ENCODE data around the gene LMO3. TPM values are rescaled to one million over a fixed set of nuclear protein-coding genes. Genes with fewer than 3 reads are reported as not detected.

Gene LMO3
- polyA plus RNA-seq, 2 of the 4 experiments (the other 2 are of a cell fraction) = 0.05 TPM; not detected in 1

GRCh38 chr12:16506394-16506793 is 99.6 kb downstream of the LMO3 start:
- TF ChIP-seq FOSL2 (IDR thresholded peaks at IDR 0.05) (no peak), FOSL2 (CRISPR knock-in tag; IDR thresholded peaks at IDR 0.05) (no peak), RARB (CRISPR knock-in tag; IDR thresholded peaks at IDR 0.05) (no peak)
- no peak for FAIRE-seq

GRCh38 chr12:16504200-16504599 is 101.8 kb downstream of the LMO3 start:
- ATAC-seq (no peak), FAIRE-seq (no peak), DNase-seq (ENCODE audit: low read depth in 1 of 2, low spot score in 1 of 2) (no peak)
- no peak overlapping the region for H3K27ac ChIP-seq
- no peak overlapping the region for H3K4me3 ChIP-seq
- WGBS (ENCODE audit: missing lambda C conversion rate) = 83% methylated on average over 1 of the region's 1 CpG
- POLR2A ChIA-PET = no interaction called here
- no peak overlapping the region for H3K4me2 ChIP-seq
- TF ChIP-seq HMGXB4 (CRISPR knock-in tag; IDR thresholded peaks at IDR 0.05; ENCODE audit: borderline replicate concordance) (no peak), EP300 (IDR thresholded peaks at IDR 0.05) (no peak), NPAS2 (CRISPR knock-in tag; IDR thresholded peaks at IDR 0.05; ENCODE audit: borderline replicate concordance) (no peak), PBX3 (IDR thresholded peaks at IDR 0.05) (no peak), USF2 (IDR thresholded peaks at IDR 0.05) (no peak), EHF (CRISPR knock-in tag; IDR thresholded peaks at IDR 0.05) (no peak), E2F6 (IDR thresholded peaks at IDR 0.05; ENCODE audit: borderline replicate concordance, low read depth) (no peak), KDM1A (IDR thresholded peaks at IDR 0.05; ENCODE audit: low read depth) (no peak), CTCF (IDR thresholded peaks at IDR 0.05) (no peak), JUN (IDR thresholded peaks at IDR 0.05) (no peak), ATOH8 (CRISPR knock-in tag; IDR thresholded peaks at IDR 0.05; ENCODE audit: low read depth) (no peak), RARB (CRISPR knock-in tag; IDR thresholded peaks at IDR 0.05) (no peak), CBX2 (IDR thresholded peaks at IDR 0.05; ENCODE audit: borderline replicate concordance, low read depth) (no peak), POLR2A (IDR thresholded peaks at IDR 0.05; ENCODE audit: low read length) (no peak)
- H3K9me3 ChIP-seq = no peaks in the 10 kb centered on the region
- H3K4me1 ChIP-seq = no peaks in the 10 kb centered on the region
- CTCF ChIA-PET = interaction anchor here (0.6 to 1.3 kb wide), 2 partner anchors 9 to 12 kb away, joined by 3 read pairs; no protein-coding TSS in a partner anchor

More at GRCh38 chr12:16506394-16506793, 99.6 kb downstream of the LMO3 start:
- ChIA-PET CTCF (no interaction called here), POLR2A (no interaction called here)
- H3K4me2 ChIP-seq = no peak overlapping the region
- DNase-seq (ENCODE audit: low read depth in 1 of 2, low spot score in 1 of 2) (no peak), ATAC-seq (no peak)
- no peaks in the 10 kb centered on the region for H3K4me1 ChIP-seq
- H3K27ac ChIP-seq = no peak overlapping the region
- H3K9me3 ChIP-seq = no peaks in the 10 kb centered on the region
- H3K4me3 ChIP-seq = no peak overlapping the region

- WGBS (ENCODE audit: missing lambda C conversion rate) = 82% methylated on average over 7 of the region's 7 CpGs
- FAIRE-seq = no peak
- no peak for DNase-seq (ENCODE audit: low read depth in 1 of 2, low spot score in 1 of 2)
- no peak for ATAC-seq
- Histone ChIP-seq H3K4me2 (no peak overlapping the region), H3K4me3 (no peak overlapping the region), H3K9me3 (no peaks in the 10 kb centered on the region), H3K4me1 (no peaks in the 10 kb centered on the region), H3K27ac (no peak overlapping the region)
- TF ChIP-seq RFX5 (IDR thresholded peaks at IDR 0.05) (no peak), NPAS2 (CRISPR knock-in tag; IDR thresholded peaks at IDR 0.05; ENCODE audit: borderline replicate concordance) (no peak), EHF (CRISPR knock-in tag; IDR thresholded peaks at IDR 0.05) (no peak), HOXB5 (CRISPR knock-in tag; IDR thresholded peaks at IDR 0.05) (no peak), RAD21 (conservative IDR thresholded peaks at IDR 0.05 in 1 of 2, IDR thresholded peaks at IDR 0.05 in 1 of 2) (no peak), KDM1A (IDR thresholded peaks at IDR 0.05; ENCODE audit: low read depth) (no peak), POLR2A (IDR thresholded peaks at IDR 0.05; ENCODE audit: low read length) (no peak), RARB (CRISPR knock-in tag; IDR thresholded peaks at IDR 0.05) (no peak)
- CTCF ChIA-PET = no interaction called here
- POLR2A ChIA-PET = no interaction called here
Measured at GRCh38 chr12:16499611-16500010, 106.4 kb downstream of the LMO3 start.

Data from A549 (cell line).